GM18517 (cell line): ENCODE data around the gene YRDC.

Source experiments
- ATAC-seq: cut with Tn5 transposase; IDR thresholded peaks from one replicate; pipeline ENCODE4 v1.9.1; 2021; ENCODE audit warnings: mild to moderate bottlenecking, moderate library complexity; ENCODE audit not compliant: unreplicated experiment

Gene YRDC

GRCh38 chr1:37822906-37823815, 15.2 kb upstream of the YRDC start:
- no peak for ATAC-seq

- no peak for ATAC-seq
Observed at GRCh38 chr1:37821481-37821880, 13.5 kb upstream of the YRDC start.

GRCh38 chr1:37817481-37817880, 9.5 kb upstream of the YRDC start:
- no peak for ATAC-seq

GRCh38 chr1:37814252-37814651, 6.2 kb upstream of the YRDC start:
- no peak for ATAC-seq

- no peak for ATAC-seq
Observed at GRCh38 chr1:37813529-37814145, 5.6 kb upstream of the YRDC start.

- peak; percentile 46 for ATAC-seq
Observed at GRCh38 chr1:37811027-37811655, 3.1 kb upstream of the YRDC start.

- ATAC-seq, result no peak
Observed at GRCh38 chr1:37809942-37810341, 1.9 kb upstream of the YRDC start.

- peak; percentile 35 for ATAC-seq
Observed at GRCh38 chr1:37808369-37809319, 636 bp upstream of the YRDC start.

- ATAC-seq, result no peak
Observed at GRCh38 chr1:37807220-37807554, 821 bp downstream of the YRDC start.

- ATAC-seq, result no peak
Observed at GRCh38 chr1:37802439-37802838, 5.6 kb downstream of the YRDC start.

- no peak for ATAC-seq
Observed at GRCh38 chr1:37797750-37798345, 10.2 kb downstream of the YRDC start.

- no peak for ATAC-seq
Observed at GRCh38 chr1:37795340-37796125, 12.5 kb downstream of the YRDC start.

- ATAC-seq, result no peak
Observed at GRCh38 chr1:37794372-37795339, 13.4 kb downstream of the YRDC start.

GRCh38 chr1:37793773-37794371, 14.1 kb downstream of the YRDC start, which contains the start of gene MANEAL:
Gene MANEAL, plus strand, starts transcription at chr1:37793847. Its CDS starts 336 bp downstream, at chr1:37794183.
- peak; percentile 60 for ATAC-seq

- no peak for ATAC-seq
Observed at GRCh38 chr1:37792943-37793686, 14.9 kb downstream of the YRDC start.

GRCh38 chr1:37782491-37782890, 25.5 kb downstream of the YRDC start:
- ATAC-seq, result no peak

GRCh38 chr1:37778654-37779053, 29.4 kb downstream of the YRDC start:
- ATAC-seq, result no peak
